ENCODE measurements around the gene CLPSL2.

CLPSL2 gene

DNA sequence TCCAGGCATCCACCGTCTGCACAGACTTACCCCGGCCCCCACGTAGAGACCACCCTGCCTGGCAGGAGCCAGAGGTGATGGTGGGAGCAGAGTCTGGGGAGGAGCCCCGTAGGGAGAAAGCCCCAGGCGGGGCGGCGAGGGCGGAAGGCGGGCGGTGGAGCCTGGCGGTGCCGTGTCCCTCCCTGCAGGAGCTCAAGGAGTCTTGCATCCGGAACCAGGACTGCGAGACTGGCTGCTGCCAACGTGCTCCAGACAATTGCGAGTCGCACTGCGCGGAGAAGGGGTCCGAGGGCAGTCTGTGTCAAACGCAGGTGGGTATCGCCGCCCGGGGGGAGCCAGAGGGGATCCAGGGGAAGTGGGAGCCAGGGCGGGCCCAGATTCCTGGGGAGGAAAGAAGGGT lies 10.4 kb downstream of the CLPSL2 start:
- no peak for TF ChIP-seq NFRKB (IDR thresholded peaks at IDR 0.05)
- TF ChIP-seq ELF4 (IDR thresholded peaks at IDR 0.05), result no peak
- TF ChIP-seq ARNT (IDR thresholded peaks at IDR 0.05), result no peak
- TF ChIP-seq SP1 (IDR thresholded peaks at IDR 0.05), result no peak
- TF ChIP-seq FOXK2 (IDR thresholded peaks at IDR 0.05), result no peak
- TF ChIP-seq FOXM1 (IDR thresholded peaks at IDR 0.05; ENCODE audit: borderline replicate concordance), result no peak
- no peak for TF ChIP-seq FOXA1 (IDR thresholded peaks at IDR 0.05)
- no peak for TF ChIP-seq TARDBP (IDR thresholded peaks at IDR 0.05)
- no peak for TF ChIP-seq LEF1 (IDR thresholded peaks at IDR 0.05; ENCODE audit: borderline replicate concordance)
- no peak for TF ChIP-seq L3MBTL2 (conservative IDR thresholded peaks at IDR 0.05)
- TF ChIP-seq, protein P1, sequence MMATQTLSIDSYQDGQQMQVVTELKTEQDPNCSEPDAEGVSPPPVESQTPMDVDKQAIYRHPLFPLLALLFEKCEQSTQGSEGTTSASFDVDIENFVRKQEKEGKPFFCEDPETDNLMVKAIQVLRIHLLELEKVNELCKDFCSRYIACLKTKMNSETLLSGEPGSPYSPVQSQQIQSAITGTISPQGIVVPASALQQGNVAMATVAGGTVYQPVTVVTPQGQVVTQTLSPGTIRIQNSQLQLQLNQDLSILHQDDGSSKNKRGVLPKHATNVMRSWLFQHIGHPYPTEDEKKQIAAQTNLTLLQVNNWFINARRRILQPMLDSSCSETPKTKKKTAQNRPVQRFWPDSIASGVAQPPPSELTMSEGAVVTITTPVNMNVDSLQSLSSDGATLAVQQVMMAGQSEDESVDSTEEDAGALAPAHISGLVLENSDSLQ (IDR thresholded peaks at IDR 0.05), result no peak
- no peak for TF ChIP-seq ZNF384 (IDR thresholded peaks at IDR 0.05)
- no peak for TF ChIP-seq CTBP1 (IDR thresholded peaks at IDR 0.05; ENCODE audit: borderline replicate concordance)
- TF ChIP-seq BHLHE40 (IDR thresholded peaks at IDR 0.05; ENCODE audit: borderline replicate concordance), result no peak
- no peak for TF ChIP-seq SUZ12 (IDR thresholded peaks at IDR 0.05)
- no peak for TF ChIP-seq HDGF (IDR thresholded peaks at IDR 0.05; ENCODE audit: borderline replicate concordance)
- POLR2A ChIA-PET, result no interaction called here
- no peak for DNase-seq (ENCODE audit: extremely low spot score)
- CTCF ChIA-PET, result no interaction called here

DNA sequence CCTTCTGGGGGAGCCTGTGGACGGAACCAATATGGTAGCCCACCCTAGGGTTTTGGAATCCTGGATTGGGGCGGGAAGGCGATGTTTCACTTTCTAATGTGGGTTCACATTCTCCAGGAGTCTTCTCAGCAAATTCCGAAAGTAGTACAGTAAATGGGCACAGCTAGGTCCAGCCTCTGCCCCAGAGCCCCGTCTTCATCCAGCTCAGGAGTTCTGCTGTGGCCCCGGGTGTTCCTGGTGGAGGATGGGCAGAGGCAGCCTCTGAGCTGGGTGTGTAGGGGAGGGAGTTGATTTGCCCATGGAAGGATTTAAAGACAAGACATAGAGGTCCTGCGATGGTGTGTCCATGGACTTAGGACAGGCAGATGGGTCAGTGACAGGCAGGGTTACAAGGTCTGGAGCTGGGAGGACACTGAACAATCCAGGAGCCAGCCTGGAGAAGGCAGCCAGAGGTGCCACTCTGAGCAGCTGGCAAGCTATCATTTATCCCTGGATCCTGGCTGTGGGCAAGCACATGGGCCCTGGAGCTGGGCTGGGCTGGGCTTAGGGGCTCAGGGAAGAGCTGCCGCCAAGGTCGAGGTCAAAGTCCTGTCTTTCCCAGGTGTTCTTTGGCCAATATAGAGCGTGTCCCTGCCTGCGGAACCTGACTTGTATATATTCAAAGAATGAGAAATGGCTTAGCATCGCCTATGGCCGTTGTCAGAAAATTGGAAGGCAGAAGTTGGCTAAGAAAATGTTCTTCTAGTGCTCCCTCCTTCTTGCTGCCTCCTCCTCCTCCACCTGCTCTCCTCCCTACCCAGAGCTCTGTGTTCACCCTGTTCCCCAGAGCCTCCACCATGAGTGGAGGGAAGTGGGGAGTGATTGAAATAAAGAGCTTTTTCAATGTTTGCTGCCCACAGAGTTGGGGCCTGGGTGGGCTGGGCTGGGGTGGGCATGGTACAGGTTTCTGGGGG lies 11.1 kb downstream of the CLPSL2 start:
- DNase-seq (ENCODE audit: extremely low spot score), result no peak
- POLR2A ChIA-PET, result no interaction called here
- CTCF ChIA-PET, result no interaction called here
- TF ChIP-seq FOXA1 (IDR thresholded peaks at IDR 0.05), result no peak
- TF ChIP-seq LEF1 (IDR thresholded peaks at IDR 0.05; ENCODE audit: borderline replicate concordance), result no peak
- TF ChIP-seq SP1 (IDR thresholded peaks at IDR 0.05), result no peak
- no peak for TF ChIP-seq FOXM1 (IDR thresholded peaks at IDR 0.05; ENCODE audit: borderline replicate concordance)
- TF ChIP-seq BHLHE40 (IDR thresholded peaks at IDR 0.05; ENCODE audit: borderline replicate concordance), result no peak
- TF ChIP-seq TARDBP (IDR thresholded peaks at IDR 0.05), result no peak
- TF ChIP-seq SUZ12 (IDR thresholded peaks at IDR 0.05), result no peak
- no peak for TF ChIP-seq ELF4 (IDR thresholded peaks at IDR 0.05)
- no peak for TF ChIP-seq HDGF (IDR thresholded peaks at IDR 0.05; ENCODE audit: borderline replicate concordance)
- no peak for TF ChIP-seq ARNT (IDR thresholded peaks at IDR 0.05)
- TF ChIP-seq ZNF384 (IDR thresholded peaks at IDR 0.05), result no peak
- no peak for TF ChIP-seq CTBP1 (IDR thresholded peaks at IDR 0.05; ENCODE audit: borderline replicate concordance)
- TF ChIP-seq, protein P1 (IDR thresholded peaks at IDR 0.05), result no peak

DNA sequence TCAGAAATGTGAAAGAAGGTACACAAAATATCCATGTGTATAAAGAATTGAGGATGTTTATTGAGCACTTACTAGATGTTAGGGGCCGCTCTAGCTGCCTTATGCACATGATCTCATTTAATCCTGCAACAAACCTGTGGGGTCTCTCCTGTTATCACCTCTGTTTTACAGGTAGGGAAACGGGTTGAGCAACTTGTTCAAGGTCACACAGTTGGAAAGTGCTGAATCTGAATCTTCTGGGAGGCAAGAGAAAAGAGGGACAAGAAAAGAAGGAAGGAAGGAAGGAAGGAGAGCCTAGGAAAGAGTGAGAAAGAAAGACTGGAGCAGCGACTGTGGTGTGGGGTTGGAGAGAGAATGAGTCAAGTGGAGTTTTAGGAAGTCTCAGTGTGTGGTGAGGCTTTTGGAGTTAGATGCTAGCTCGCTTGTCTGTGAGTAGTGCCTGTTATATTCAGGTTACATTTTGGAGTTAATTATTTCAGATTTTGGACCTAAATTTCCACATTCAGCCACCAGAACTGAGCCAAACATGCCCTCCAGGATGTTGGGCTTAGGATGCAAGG lies 12.1 kb downstream of the CLPSL2 start:
- no peak for TF ChIP-seq SUZ12 (IDR thresholded peaks at IDR 0.05)
- no peak for TF ChIP-seq FOXK2 (IDR thresholded peaks at IDR 0.05)
- no peak for TF ChIP-seq ARNT (IDR thresholded peaks at IDR 0.05)
- no peak for TF ChIP-seq NFRKB (IDR thresholded peaks at IDR 0.05)
- no peak for TF ChIP-seq L3MBTL2 (conservative IDR thresholded peaks at IDR 0.05)
- TF ChIP-seq FOXM1 (IDR thresholded peaks at IDR 0.05; ENCODE audit: borderline replicate concordance), result no peak
- TF ChIP-seq FOXA1 (IDR thresholded peaks at IDR 0.05), result no peak
- no peak for TF ChIP-seq CTBP1 (IDR thresholded peaks at IDR 0.05; ENCODE audit: borderline replicate concordance)
- TF ChIP-seq ELF4 (IDR thresholded peaks at IDR 0.05), result no peak
- no peak for TF ChIP-seq LEF1 (IDR thresholded peaks at IDR 0.05; ENCODE audit: borderline replicate concordance)
- TF ChIP-seq BHLHE40 (IDR thresholded peaks at IDR 0.05; ENCODE audit: borderline replicate concordance), result no peak
- no peak for TF ChIP-seq HDGF (IDR thresholded peaks at IDR 0.05; ENCODE audit: borderline replicate concordance)
- TF ChIP-seq SP1 (IDR thresholded peaks at IDR 0.05), result no peak
- TF ChIP-seq, protein P1 (IDR thresholded peaks at IDR 0.05), result no peak
- CTCF ChIA-PET, result no interaction called here
- POLR2A ChIA-PET, result no interaction called here
- DNase-seq (ENCODE audit: extremely low spot score), result no peak

DNA sequence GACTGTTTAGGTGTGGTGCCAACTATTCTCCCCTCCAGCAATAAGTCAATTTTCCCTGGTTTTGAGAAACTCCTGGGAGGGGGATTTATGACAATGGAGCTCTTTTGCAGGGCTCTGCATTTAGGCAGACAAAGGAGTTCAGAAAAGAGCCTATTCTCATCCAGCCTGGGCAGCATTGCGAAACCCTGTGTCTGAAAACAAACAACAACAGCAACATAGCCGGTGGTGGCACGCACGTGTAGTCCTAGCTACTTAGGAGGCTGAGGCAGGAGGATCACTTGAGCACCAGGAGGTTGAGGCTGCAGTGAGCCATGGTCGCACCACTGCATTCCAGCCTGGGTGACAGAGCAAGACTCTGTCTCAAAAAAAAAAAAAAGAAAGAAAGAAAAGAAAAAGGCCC lies 14.3 kb downstream of the CLPSL2 start:
- POLR2A ChIA-PET, result no interaction called here
- CTCF ChIA-PET, result interaction anchor here (0.6 kb wide), 1 partner anchor 40 kb away, joined by 5 read pairs; no protein-coding TSS in a partner anchor
- TF ChIP-seq TARDBP (IDR thresholded peaks at IDR 0.05), result no peak
- TF ChIP-seq NFRKB (IDR thresholded peaks at IDR 0.05), result no peak
- no peak for TF ChIP-seq L3MBTL2 (conservative IDR thresholded peaks at IDR 0.05)
- TF ChIP-seq FOXM1 (IDR thresholded peaks at IDR 0.05; ENCODE audit: borderline replicate concordance), result no peak
- no peak for TF ChIP-seq HDGF (IDR thresholded peaks at IDR 0.05; ENCODE audit: borderline replicate concordance)
- TF ChIP-seq BHLHE40 (IDR thresholded peaks at IDR 0.05; ENCODE audit: borderline replicate concordance), result no peak
- no peak for TF ChIP-seq CTBP1 (IDR thresholded peaks at IDR 0.05; ENCODE audit: borderline replicate concordance)
- TF ChIP-seq, protein P1 (IDR thresholded peaks at IDR 0.05), result no peak
- no peak for TF ChIP-seq ELF4 (IDR thresholded peaks at IDR 0.05)
- TF ChIP-seq ARNT (IDR thresholded peaks at IDR 0.05), result no peak
- TF ChIP-seq FOXA1 (IDR thresholded peaks at IDR 0.05), result no peak
- TF ChIP-seq SUZ12 (IDR thresholded peaks at IDR 0.05), result no peak
- TF ChIP-seq ZNF384 (IDR thresholded peaks at IDR 0.05), result no peak
- TF ChIP-seq SP1 (IDR thresholded peaks at IDR 0.05), result no peak
- no peak for TF ChIP-seq LEF1 (IDR thresholded peaks at IDR 0.05; ENCODE audit: borderline replicate concordance)
- DNase-seq (ENCODE audit: extremely low spot score), result no peak

All from HEK293T (cell line).